ENCODE results near the gene SUCLG2.
"Not testable (repeated sequence)": the region's sequence is repeated elsewhere in the genome, so short reads cannot be mapped to it uniquely, and the experiment has no call there.

The SUCLG2 gene

GRCh38 chr3:67559029-67559605 is 95.3 kb downstream of the SUCLG2 start:
- DNase-seq (ENCODE audit: low spot score): no peak

GRCh38 chr3:67558426-67558825 is 96.0 kb downstream of the SUCLG2 start:
- no peak for DNase-seq (ENCODE audit: low spot score)

GRCh38 chr3:67557848-67558355 is 96.5 kb downstream of the SUCLG2 start:
- no peak for DNase-seq (ENCODE audit: low spot score)

GRCh38 chr3:67551361-67552016 is 102.9 kb downstream of the SUCLG2 start:
- no peak for DNase-seq (ENCODE audit: low spot score)

- no peak for DNase-seq (ENCODE audit: low spot score)
Observed at GRCh38 chr3:67550541-67550940, 103.9 kb downstream of the SUCLG2 start.

GRCh38 chr3:67542502-67543250 is 111.7 kb downstream of the SUCLG2 start:
- DNase-seq (ENCODE audit: low spot score): not testable (repeated sequence)

GRCh38 chr3:67540198-67540894 is 114.1 kb downstream of the SUCLG2 start:
- DNase-seq (ENCODE audit: low spot score): no peak

- not testable (repeated sequence) for DNase-seq (ENCODE audit: low spot score)
Observed at GRCh38 chr3:67537203-67537602, 117.2 kb downstream of the SUCLG2 start.

- DNase-seq (ENCODE audit: low spot score): no peak
Observed at GRCh38 chr3:67535006-67535405, 119.4 kb downstream of the SUCLG2 start.

- no peak for DNase-seq (ENCODE audit: low spot score)
Observed at GRCh38 chr3:67534594-67534993, 119.8 kb downstream of the SUCLG2 start.

- DNase-seq (ENCODE audit: low spot score): no peak
Observed at GRCh38 chr3:67531181-67532101, 123.0 kb downstream of the SUCLG2 start.

- peak; percentile 11 for DNase-seq (ENCODE audit: low spot score)
Observed at GRCh38 chr3:67529915-67530314, 124.5 kb downstream of the SUCLG2 start.

- DNase-seq (ENCODE audit: low spot score): no peak
Observed at GRCh38 chr3:67529337-67529736, 125.1 kb downstream of the SUCLG2 start.

- no peak for DNase-seq (ENCODE audit: low spot score)
Observed at GRCh38 chr3:67526246-67526645, 128.2 kb downstream of the SUCLG2 start.

- no peak for DNase-seq (ENCODE audit: low spot score)
Observed at GRCh38 chr3:67524046-67524445, 130.4 kb downstream of the SUCLG2 start.

- no peak for DNase-seq (ENCODE audit: low spot score)
Observed at GRCh38 chr3:67522081-67522480, 132.3 kb downstream of the SUCLG2 start.

- DNase-seq (ENCODE audit: low spot score): peak; percentile 22
Observed at GRCh38 chr3:67521053-67521646, 133.3 kb downstream of the SUCLG2 start.

GRCh38 chr3:67518236-67518635 is 136.2 kb downstream of the SUCLG2 start:
- DNase-seq (ENCODE audit: low spot score): no peak

GRCh38 chr3:67517781-67518180 is 136.6 kb downstream of the SUCLG2 start:
- DNase-seq (ENCODE audit: low spot score): no peak

- no peak for DNase-seq (ENCODE audit: low spot score)
Observed at GRCh38 chr3:67516496-67516895, 137.9 kb downstream of the SUCLG2 start.

- DNase-seq (ENCODE audit: low spot score): no peak
Observed at GRCh38 chr3:67515778-67516177, 138.6 kb downstream of the SUCLG2 start.

Measured in hepatic stellate cell (primary cell).